WTC11 (cell line): ENCODE measurements around the gene PPDPF. TPM values are rescaled to one million over a fixed set of nuclear protein-coding genes. Genes with fewer than 3 reads are reported as not detected.

ENCODE experiments used
- ATAC-seq: fragments of 200-7000 bp; cut with Tn5 transposase; 2 replicates; pipeline ENCODE4 v1.10.0; 2021; ENCODE audit warnings: mild to moderate bottlenecking, moderate library complexity
- CTCF ChIA-PET: fragments of 300-600 bp; sonication (Branson Sonifier 250); formaldehyde crosslinking; loops from one replicate; lab custom pipeline; 2021; ENCODE audit warnings: antibody characterized with exemption; lab: Charles Lee
- POLR2A ChIA-PET: fragments of 350-600 bp; sonication (Branson Sonifier 250); formaldehyde crosslinking; loops from one replicate; lab custom pipeline; 2021; ENCODE audit warnings: antibody characterized with exemption; lab: Charles Lee
- DNase-seq: peaks from one replicate; pipeline ENCODE4 v3.0.0; 2021; ENCODE audit warnings: low spot score
- H3K27ac Mint-ChIP-seq: 2 replicates; pipeline ENCODE4 v1.8.0; 2021; ENCODE audit warnings: mixed read lengths
- H3K27me3 Mint-ChIP-seq: 2 replicates; pipeline ENCODE4 v1.8.0; 2021; ENCODE audit warnings: low read depth, mild to moderate bottlenecking, moderate library complexity, mixed read lengths
- H3K36me3 Mint-ChIP-seq: 2 replicates; pipeline ENCODE4 v1.8.0; 2021; ENCODE audit warnings: mixed read lengths
- H3K4me1 Mint-ChIP-seq: 2 replicates; pipeline ENCODE4 v1.8.0; 2022; ENCODE audit warnings: mixed read lengths
- H3K4me3 Mint-ChIP-seq: 2 replicates; pipeline ENCODE4 v1.8.0; 2021; ENCODE audit warnings: mild to moderate bottlenecking, moderate library complexity, mixed read lengths
- H3K9me3 Mint-ChIP-seq: 2 replicates; pipeline ENCODE4 v1.8.0; 2021; ENCODE audit warnings: mixed read lengths
- ATF1 ChIP-seq: sonication (generic); formaldehyde crosslinking; IDR thresholded peaks from 2 replicates; pipeline ENCODE4 v1.8.1; 2023; ENCODE audit warnings: mild to moderate bottlenecking, moderate library complexity, missing genetic modification reagents
- E2F5 ChIP-seq: sonication (generic); formaldehyde crosslinking; IDR thresholded peaks from 2 replicates; pipeline ENCODE4 v1.8.1; 2022; ENCODE audit warnings: mild to moderate bottlenecking, moderate library complexity, missing genetic modification reagents
- GRHL2 ChIP-seq: fragments of 250-450 bp; sonication (Bioruptor Pico); IDR thresholded peaks from 2 replicates; pipeline ENCODE4 v1.8.0; 2022; ENCODE audit warnings: mild to moderate bottlenecking, moderate library complexity; ENCODE audit not compliant: insufficient replicate concordance, severe bottlenecking
- JAZF1 ChIP-seq: fragments of 250-450 bp; sonication (Bioruptor Pico); IDR thresholded peaks from 2 replicates; pipeline ENCODE4 v1.9.0; 2021; ENCODE audit warnings: moderate library complexity, mild to moderate bottlenecking, inconsistent platforms
- MXD4 ChIP-seq: fragments of 250-450 bp; sonication (Bioruptor Pico); IDR thresholded peaks from 2 replicates; pipeline ENCODE4 v1.8.0; 2021; ENCODE audit warnings: mild to moderate bottlenecking, moderate library complexity, borderline replicate concordance
- NFE2L1 ChIP-seq: sonication (generic); formaldehyde crosslinking; IDR thresholded peaks from 2 replicates; pipeline ENCODE4 v1.8.1; 2023; ENCODE audit warnings: missing genetic modification reagents
- NR2C2 ChIP-seq: sonication (generic); formaldehyde crosslinking; IDR thresholded peaks from 2 replicates; pipeline ENCODE4 v1.8.0; 2022; ENCODE audit warnings: mild to moderate bottlenecking, missing genetic modification reagents
- OVOL2 ChIP-seq: fragments of 250-450 bp; sonication (Bioruptor Pico); IDR thresholded peaks from 2 replicates; pipeline ENCODE4 v1.9.0; 2021; ENCODE audit warnings: mild to moderate bottlenecking, borderline replicate concordance
- RELA ChIP-seq: sonication (generic); formaldehyde crosslinking; IDR thresholded peaks from 2 replicates; pipeline ENCODE4 v1.8.1; 2022; ENCODE audit warnings: missing genetic modification reagents, mild to moderate bottlenecking, borderline replicate concordance
- SMAD3 ChIP-seq: sonication (generic); formaldehyde crosslinking; IDR thresholded peaks from 2 replicates; pipeline ENCODE4 v1.8.0; 2022; ENCODE audit warnings: missing genetic modification reagents, mild to moderate bottlenecking, borderline replicate concordance
- TEAD1 ChIP-seq: sonication (generic); formaldehyde crosslinking; IDR thresholded peaks from 2 replicates; pipeline ENCODE4 v1.8.0; 2022; ENCODE audit warnings: mild to moderate bottlenecking, missing genetic modification reagents
- ZBTB21 ChIP-seq: sonication (generic); formaldehyde crosslinking; IDR thresholded peaks from 2 replicates; pipeline ENCODE4 v1.8.1; 2023; ENCODE audit warnings: mild to moderate bottlenecking, missing genetic modification reagents, borderline replicate concordance
- ZNF219 ChIP-seq: sonication (generic); formaldehyde crosslinking; IDR thresholded peaks from 2 replicates; pipeline ENCODE4 v1.8.0; 2023; ENCODE audit warnings: missing genetic modification reagents, mild to moderate bottlenecking, borderline replicate concordance
- ZNF281 ChIP-seq: sonication (generic); formaldehyde crosslinking; IDR thresholded peaks from 2 replicates; pipeline ENCODE4 v1.8.0; 2023; ENCODE audit warnings: mild to moderate bottlenecking, missing genetic modification reagents
- ZSCAN18 ChIP-seq: fragments of 250-450 bp; sonication (Bioruptor Pico); IDR thresholded peaks from 2 replicates; pipeline ENCODE4 v2.1.2; 2022; ENCODE audit warnings: mild to moderate bottlenecking, moderate library complexity
- total RNA-seq: library from RNA; stranded (reverse); gene quantifications from 3 replicates; pipeline ENCODE4 v1.2.3, GENCODE V29; 2021
- TF ChIP-seq, protein P1 (sequence below): fragments of 250-450 bp; sonication (Bioruptor Pico); IDR thresholded peaks from 2 replicates; pipeline ENCODE4 v1.9.0; 2021; ENCODE audit warnings: mild to moderate bottlenecking

Gene PPDPF
- total RNA-seq, 1 experiment from 2014 or later = 170 TPM

DNA sequence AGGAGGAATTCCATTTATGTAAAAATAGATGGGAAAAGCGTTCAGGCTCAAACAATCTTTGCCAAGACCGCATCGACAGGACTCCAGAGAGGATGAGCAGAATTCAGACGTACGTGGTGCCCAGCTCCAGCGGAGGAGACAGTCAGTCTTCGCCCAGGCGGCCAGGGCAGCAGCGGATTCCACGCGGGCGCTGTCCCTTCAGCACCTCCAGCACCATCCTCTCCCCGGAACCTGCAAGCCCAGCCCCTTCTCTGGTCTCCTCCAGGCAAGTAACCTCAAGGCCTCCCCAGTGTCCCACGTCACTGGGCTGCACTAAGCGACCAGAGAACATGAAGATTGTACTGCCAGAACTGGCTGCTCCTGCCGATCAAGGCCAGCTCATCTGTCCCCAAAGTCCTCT lies 45.4 kb upstream of the PPDPF start:
- peak; percentile 71 for DNase-seq
- peaks cover 11% of the 10 kb centered on the region for H3K27me3 Mint-ChIP-seq
- peaks cover 38% of the 10 kb centered on the region for H3K4me1 Mint-ChIP-seq
- ATAC-seq = peak; percentile 28
- no peak overlapping the region for H3K4me3 Mint-ChIP-seq
- no peak overlapping the region for H3K27ac Mint-ChIP-seq
- ChIA-PET CTCF (interaction anchor here (1.0 to 1.2 kb wide), 2 partner anchors 8 to 21 kb away, joined by 8 to 13 read pairs; no protein-coding TSS in a partner anchor), POLR2A (no interaction called here)
- no peaks in the 10 kb centered on the region for H3K36me3 Mint-ChIP-seq
- TF ChIP-seq NFE2L1 (CRISPR knock-in tag) (no peak), ZBTB21 (no peak), JAZF1 (CRISPR knock-in tag) (no peak), SMAD3 (CRISPR knock-in tag) (0 out of 2 replicates have a peak, but pooled peaks have one; percentile 42), RELA (CRISPR knock-in tag) (no peak), ZNF281 (CRISPR knock-in tag) (peak; percentile 45; the same call in 1 of the 2 replicates), E2F5 (CRISPR knock-in tag) (no peak), MXD4 (CRISPR knock-in tag) (no peak), OVOL2 (no peak), TEAD1 (no peak)
- no peaks in the 10 kb centered on the region for H3K9me3 Mint-ChIP-seq

GRCh38 chr20:63477061-63477616 lies 43.4 kb upstream of the PPDPF start:
- no peak for DNase-seq
- H3K27ac Mint-ChIP-seq = no peak overlapping the region
- ChIA-PET CTCF (interaction anchor here (0.5 to 3.2 kb wide), 12 partner anchors 12 to 576 kb away, joined by 3 to 27 read pairs (median 4); no protein-coding TSS in a partner anchor), POLR2A (interaction anchor here (0.6 to 0.9 kb wide), 2 partner anchors 12 to 475 kb away, joined by 3 to 5 read pairs; no protein-coding TSS in a partner anchor)
- peaks cover 40% of the 10 kb centered on the region for H3K4me1 Mint-ChIP-seq
- H3K9me3 Mint-ChIP-seq = no peaks in the 10 kb centered on the region
- ATAC-seq = 0 out of 2 replicates have a peak, but pooled peaks have one; percentile 4
- H3K36me3 Mint-ChIP-seq = no peaks in the 10 kb centered on the region
- H3K4me3 Mint-ChIP-seq = peak overlapping the region; percentile 48
- H3K27me3 Mint-ChIP-seq = peaks cover 11% of the 10 kb centered on the region
- TF ChIP-seq ZNF219 (CRISPR knock-in tag) (no peak), ZSCAN18 (CRISPR knock-in tag) (no peak), ATF1 (CRISPR knock-in tag) (no peak), NR2C2 (CRISPR knock-in tag) (no peak), SMAD3 (CRISPR knock-in tag) (no peak), GRHL2 (CRISPR knock-in tag) (no peak)
- TF ChIP-seq, protein P1, sequence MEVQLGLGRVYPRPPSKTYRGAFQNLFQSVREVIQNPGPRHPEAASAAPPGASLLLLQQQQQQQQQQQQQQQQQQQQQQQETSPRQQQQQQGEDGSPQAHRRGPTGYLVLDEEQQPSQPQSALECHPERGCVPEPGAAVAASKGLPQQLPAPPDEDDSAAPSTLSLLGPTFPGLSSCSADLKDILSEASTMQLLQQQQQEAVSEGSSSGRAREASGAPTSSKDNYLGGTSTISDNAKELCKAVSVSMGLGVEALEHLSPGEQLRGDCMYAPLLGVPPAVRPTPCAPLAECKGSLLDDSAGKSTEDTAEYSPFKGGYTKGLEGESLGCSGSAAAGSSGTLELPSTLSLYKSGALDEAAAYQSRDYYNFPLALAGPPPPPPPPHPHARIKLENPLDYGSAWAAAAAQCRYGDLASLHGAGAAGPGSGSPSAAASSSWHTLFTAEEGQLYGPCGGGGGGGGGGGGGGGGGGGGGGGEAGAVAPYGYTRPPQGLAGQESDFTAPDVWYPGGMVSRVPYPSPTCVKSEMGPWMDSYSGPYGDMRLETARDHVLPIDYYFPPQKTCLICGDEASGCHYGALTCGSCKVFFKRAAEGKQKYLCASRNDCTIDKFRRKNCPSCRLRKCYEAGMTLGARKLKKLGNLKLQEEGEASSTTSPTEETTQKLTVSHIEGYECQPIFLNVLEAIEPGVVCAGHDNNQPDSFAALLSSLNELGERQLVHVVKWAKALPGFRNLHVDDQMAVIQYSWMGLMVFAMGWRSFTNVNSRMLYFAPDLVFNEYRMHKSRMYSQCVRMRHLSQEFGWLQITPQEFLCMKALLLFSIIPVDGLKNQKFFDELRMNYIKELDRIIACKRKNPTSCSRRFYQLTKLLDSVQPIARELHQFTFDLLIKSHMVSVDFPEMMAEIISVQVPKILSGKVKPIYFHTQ (CRISPR knock-in tag) = no peak
